ENCODE data around the gene PDIA2.
"Not testable (repeated sequence)": the region's sequence is repeated elsewhere in the genome, so short reads cannot be mapped to it uniquely, and the experiment has no call there.

The PDIA2 gene

GRCh38 chr16:283033-283805 lies at the start of gene PDIA2:
PDIA2 (plus strand) TSS chr16:283164; CDS start chr16:283170, 6 bp downstream.
- DNase-seq (ENCODE audit: low read depth) = no peak

- DNase-seq (ENCODE audit: low read depth) = peak; percentile 92
Observed at GRCh38 chr16:234468-235305, 48.3 kb upstream of the PDIA2 start, which contains the start of gene FAM234A. FAM234A (plus strand) TSS chr16:234821; CDS start chr16:254414, 19,593 bp downstream.

GRCh38 chr16:239948-240277 lies 43.1 kb upstream of the PDIA2 start:
- DNase-seq (ENCODE audit: low read depth) = no peak

- DNase-seq (ENCODE audit: low read depth) = no peak
Observed at GRCh38 chr16:240559-240958, 42.4 kb upstream of the PDIA2 start.

GRCh38 chr16:242281-242680 lies 40.7 kb upstream of the PDIA2 start:
- no peak for DNase-seq (ENCODE audit: low read depth)

GRCh38 chr16:243348-243747 lies 39.6 kb upstream of the PDIA2 start:
- no peak for DNase-seq (ENCODE audit: low read depth)

- DNase-seq (ENCODE audit: low read depth) = no peak
Observed at GRCh38 chr16:245105-245504, 37.9 kb upstream of the PDIA2 start.

GRCh38 chr16:247027-247426 lies 35.9 kb upstream of the PDIA2 start:
- DNase-seq (ENCODE audit: low read depth) = no peak

- no peak for DNase-seq (ENCODE audit: low read depth)
Observed at GRCh38 chr16:249431-249830, 33.5 kb upstream of the PDIA2 start.

- no peak for DNase-seq (ENCODE audit: low read depth)
Observed at GRCh38 chr16:252366-253337, 30.3 kb upstream of the PDIA2 start.

GRCh38 chr16:253833-254232 lies 29.1 kb upstream of the PDIA2 start:
- DNase-seq (ENCODE audit: low read depth) = no peak

GRCh38 chr16:254461-254860 lies 28.5 kb upstream of the PDIA2 start:
- no peak for DNase-seq (ENCODE audit: low read depth)

- DNase-seq (ENCODE audit: low read depth) = no peak
Observed at GRCh38 chr16:255183-255582, 27.8 kb upstream of the PDIA2 start.

- not testable (repeated sequence) for DNase-seq (ENCODE audit: low read depth)
Observed at GRCh38 chr16:258091-258490, 24.9 kb upstream of the PDIA2 start.

GRCh38 chr16:259226-259625 lies 23.7 kb upstream of the PDIA2 start:
- DNase-seq (ENCODE audit: low read depth) = no peak

- DNase-seq (ENCODE audit: low read depth) = no peak
Observed at GRCh38 chr16:259814-260253, 23.1 kb upstream of the PDIA2 start.

- no peak for DNase-seq (ENCODE audit: low read depth)
Observed at GRCh38 chr16:260326-260725, 22.6 kb upstream of the PDIA2 start.

- no peak for DNase-seq (ENCODE audit: low read depth)
Observed at GRCh38 chr16:261031-261691, 21.8 kb upstream of the PDIA2 start.

- no peak for DNase-seq (ENCODE audit: low read depth)
Observed at GRCh38 chr16:262121-262745, 20.7 kb upstream of the PDIA2 start.

- DNase-seq (ENCODE audit: low read depth) = no peak
Observed at GRCh38 chr16:263182-263774, 19.7 kb upstream of the PDIA2 start.

GRCh38 chr16:263944-264343 lies 19.0 kb upstream of the PDIA2 start:
- no peak for DNase-seq (ENCODE audit: low read depth)

Data from stimulated activated CD8-positive, alpha-beta memory T cell treated with anti-CD3 and anti-CD28 coated beads, Interleukin-15, amount 100 ng/mL, for 24 hours (primary cell).